NCI-H1105 (cell line): ENCODE data around the gene EPO.
"Not testable (repeated sequence)": the region's sequence is repeated elsewhere in the genome, so short reads cannot be mapped to it uniquely, and the experiment has no call there.

ENCODE experiments used
- DNase-seq: peaks from one replicate; lab custom pipeline; 2025; lab: John Stamatoyannopoulos, UW

The EPO gene

GRCh38 chr7:100739934-100740333, 19.7 kb downstream of the EPO start:
- DNase-seq = no peak

- no peak for DNase-seq
Observed at GRCh38 chr7:100744605-100745004, 24.3 kb downstream of the EPO start.

- DNase-seq = no peak
Observed at GRCh38 chr7:100745184-100745583, 24.9 kb downstream of the EPO start.

DNA sequence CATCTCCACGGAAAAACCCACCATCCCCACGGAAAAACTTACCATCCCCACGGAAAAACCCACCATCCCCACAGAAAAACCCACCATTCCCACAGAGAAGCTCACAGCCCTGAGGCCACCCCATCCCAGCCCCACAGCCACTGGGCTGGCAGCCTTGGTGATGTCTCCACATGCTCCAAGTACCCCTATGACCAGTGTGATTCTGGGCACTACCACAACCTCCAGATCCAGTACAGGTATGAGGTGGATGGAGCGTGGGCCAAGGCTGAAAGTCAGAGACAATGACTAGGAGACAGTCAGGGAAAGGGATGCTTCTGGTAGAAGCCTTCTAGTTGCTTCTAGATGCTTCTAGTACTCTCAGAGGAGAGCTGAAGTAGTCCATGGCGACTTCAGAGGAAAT, 32.7 kb downstream of the EPO start:
- DNase-seq = no peak

GRCh38 chr7:100753750-100754149, 33.5 kb downstream of the EPO start:
- no peak for DNase-seq

DNA sequence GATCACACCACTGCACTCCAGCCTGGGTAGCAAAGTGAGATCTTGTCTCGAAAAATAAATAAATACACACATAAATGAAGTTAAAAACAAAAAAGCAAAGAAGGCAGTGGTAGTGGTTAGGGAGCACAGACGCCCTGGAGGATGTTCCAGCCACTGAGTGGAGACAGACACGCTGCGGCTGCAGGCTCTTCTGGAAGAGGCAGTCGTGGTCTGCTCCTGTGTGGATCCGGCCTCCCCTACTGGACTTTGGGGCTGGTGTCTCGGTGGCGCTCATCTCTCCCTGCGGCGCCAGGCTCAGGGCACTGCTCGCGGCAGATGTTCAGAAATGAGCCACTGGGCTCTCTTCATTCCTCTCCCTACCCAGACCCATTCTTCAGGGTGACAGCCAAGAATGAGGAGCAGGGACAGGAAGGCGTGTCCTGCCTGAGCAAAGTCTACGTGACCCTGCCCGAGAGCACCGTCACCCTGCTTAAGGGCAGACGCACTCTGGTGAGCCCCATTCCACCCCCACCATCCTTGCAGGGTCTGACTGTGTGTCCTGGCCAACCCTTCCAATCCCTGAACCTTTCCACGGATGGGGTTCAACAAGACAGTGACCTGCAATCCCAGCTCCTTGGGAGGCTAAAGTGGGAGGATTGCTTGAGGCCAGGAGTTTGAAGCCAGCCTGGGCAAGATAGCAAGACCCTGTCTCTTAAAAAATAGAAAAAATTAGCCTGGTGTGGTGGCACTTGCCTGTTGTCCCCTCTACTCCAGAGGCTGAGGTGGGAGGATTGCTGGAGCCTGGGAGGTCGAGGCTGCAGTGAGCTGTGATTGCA, 39.3 kb downstream of the EPO start:
- no peak for DNase-seq

GRCh38 chr7:100762841-100763240, 42.6 kb downstream of the EPO start:
- not testable (repeated sequence) for DNase-seq

DNA sequence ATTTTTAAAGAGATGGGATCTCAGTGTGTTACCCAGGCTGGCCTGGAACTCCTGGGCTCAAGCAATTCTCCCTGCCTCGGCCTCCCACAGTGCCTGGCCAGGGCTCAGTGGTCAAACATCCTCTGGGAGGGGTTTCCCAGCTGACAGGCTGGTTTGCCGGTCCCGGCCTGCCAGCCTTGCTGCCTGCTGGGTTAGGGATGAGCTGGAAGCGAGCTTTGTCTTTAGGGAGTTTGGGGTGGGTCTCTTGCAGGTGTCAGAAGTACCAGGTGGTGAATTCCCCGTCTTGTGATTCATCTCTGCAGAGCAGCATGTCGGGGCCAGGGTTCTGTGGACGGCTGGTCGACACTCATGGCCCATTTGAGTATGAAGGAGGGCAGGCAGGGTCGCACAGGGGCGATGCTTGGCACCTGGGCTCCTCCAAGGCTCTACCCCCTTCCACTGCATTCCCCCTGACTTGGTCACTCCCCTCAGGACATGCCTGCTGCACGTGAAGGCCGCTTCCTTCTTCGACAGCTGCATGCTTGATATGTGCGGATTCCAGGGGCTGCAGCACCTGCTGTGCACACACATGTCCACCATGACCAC, 43.4 kb downstream of the EPO start:
- DNase-seq = no peak

DNA sequence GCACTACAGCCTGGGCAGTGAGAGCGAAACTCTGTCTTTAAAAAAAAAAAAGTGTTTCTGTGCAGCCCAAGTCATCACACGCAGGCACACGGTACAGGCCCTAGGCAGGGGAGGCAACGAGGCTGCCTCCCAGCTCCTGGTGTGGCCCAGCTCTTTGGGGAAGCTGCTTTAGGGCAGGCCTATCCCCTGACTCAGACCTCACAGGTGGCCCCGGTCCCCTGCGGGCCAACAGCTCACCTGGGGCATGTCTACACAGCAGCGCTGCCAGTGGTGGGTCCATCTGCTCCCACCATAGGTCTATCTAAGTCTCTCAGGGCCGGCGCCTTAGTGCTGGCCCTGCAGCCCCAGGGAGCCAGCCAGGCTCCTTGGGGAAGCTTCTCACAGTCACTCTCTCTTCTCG, 44.6 kb downstream of the EPO start:
- DNase-seq = no peak

DNA sequence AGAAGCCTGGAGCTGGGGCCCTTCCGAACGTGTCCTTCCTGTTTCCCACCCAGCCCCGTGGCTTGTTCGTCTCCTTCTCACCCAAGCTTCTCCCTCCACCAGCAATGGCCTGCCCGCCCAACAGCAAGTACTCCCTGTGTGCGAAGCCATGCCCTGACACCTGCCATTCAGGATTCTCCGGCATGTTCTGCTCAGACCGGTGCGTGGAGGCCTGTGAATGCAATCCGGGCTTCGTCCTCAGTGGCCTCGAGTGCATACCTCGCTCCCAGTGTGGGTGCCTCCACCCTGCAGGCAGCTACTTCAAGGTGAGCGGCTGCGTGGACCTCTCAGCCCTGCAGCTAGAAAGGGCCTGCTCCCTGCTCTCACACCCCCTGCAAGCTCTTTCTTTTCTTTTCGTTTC, 45.0 kb downstream of the EPO start:
- no peak for DNase-seq

GRCh38 chr7:100768784-100769183, 48.5 kb downstream of the EPO start:
- DNase-seq = no peak
